GM18520 (cell line): Measurements from ENCODE around the gene ATP6V0A1.
A peak's percentile ranks its signal among the peaks of the same experiment; 100 is the strongest.
"Not testable (repeated sequence)": the region's sequence is repeated elsewhere in the genome, so short reads cannot be mapped to it uniquely, and the experiment has no call there.

Experiments
- ATAC-seq: cut with Tn5 transposase; IDR thresholded peaks from one replicate; pipeline ENCODE4 v1.9.1; 2021; ENCODE audit not compliant: unreplicated experiment

The ATP6V0A1 gene

DNA sequence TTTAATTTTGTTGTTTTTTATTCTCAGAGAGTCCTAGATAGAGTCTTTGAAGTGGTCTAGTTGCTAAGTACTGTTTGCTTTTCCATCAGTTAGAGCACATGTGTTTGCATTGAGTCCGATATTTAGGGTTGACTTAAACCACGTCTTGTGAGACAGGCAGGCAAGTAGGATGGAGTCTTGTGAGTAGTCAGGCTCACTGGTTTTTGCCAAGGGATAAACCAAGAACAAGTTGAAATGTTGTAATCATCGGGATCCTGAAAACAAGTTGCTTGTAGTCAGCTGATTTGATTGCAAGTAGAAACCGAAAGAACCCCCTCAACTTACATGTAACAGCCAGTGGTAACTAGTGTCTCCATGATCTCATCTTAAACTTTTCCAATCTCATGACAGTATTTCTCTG, 17.2 kb downstream of the ATP6V0A1 start:
- no peak for ATAC-seq

DNA sequence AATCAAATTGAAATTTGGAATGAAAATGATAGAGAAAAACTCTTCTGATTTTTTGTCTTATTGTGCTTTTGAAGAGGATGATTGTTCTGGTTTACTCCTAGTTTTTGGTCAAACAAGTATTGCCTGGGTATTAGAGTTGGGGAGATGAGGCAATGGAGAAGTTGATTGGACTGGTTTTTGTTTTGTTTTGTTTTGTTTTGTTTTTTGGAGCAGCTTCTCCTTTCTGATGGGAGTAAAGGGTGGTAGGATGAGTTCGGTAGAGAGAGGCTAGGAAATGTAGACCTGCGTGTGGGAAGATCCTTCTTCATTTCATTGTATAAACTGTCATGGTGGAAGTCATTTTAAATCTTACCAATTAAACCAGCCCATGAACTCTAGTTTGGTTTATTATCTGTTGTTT, 17.7 kb downstream of the ATP6V0A1 start:
- ATAC-seq: no peak

DNA sequence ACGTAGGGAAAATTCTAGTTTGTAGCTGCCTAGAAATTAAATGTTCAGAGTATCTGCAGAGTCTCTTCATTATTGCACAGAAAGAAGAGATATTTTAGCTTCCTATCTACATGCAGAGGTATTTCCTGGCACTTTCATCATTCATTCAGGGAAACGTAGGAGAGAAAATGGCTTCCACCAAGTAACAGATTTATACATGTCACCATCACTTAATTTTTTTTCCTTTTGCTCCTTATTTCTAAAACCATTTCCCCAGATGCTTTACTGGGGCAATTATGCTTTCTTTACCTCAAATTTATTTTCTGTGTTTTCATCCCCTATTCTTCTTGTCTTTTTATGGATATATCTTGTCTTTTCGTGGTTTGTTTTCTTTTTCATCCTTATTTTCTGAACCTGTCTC, 18.5 kb downstream of the ATP6V0A1 start:
- no peak for ATAC-seq

DNA sequence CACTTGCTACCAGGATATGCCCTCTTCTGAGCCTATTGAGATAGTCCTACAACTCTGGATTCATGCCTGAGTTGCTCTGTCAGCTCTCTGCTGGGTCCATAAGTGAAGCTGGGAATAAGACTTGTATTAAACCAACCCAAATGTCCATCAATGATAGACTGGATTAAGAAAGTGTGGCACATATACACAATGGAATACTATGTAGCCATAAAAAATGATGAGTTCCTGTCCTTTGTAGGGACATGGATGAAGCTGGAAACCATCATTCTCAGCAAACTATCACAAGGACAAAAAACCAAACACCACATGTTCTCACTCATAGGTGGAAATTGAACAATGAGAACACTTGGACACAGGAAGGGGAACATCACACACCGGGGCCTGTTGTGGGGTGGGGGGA, 19.1 kb downstream of the ATP6V0A1 start:
- ATAC-seq: not testable (repeated sequence)

DNA sequence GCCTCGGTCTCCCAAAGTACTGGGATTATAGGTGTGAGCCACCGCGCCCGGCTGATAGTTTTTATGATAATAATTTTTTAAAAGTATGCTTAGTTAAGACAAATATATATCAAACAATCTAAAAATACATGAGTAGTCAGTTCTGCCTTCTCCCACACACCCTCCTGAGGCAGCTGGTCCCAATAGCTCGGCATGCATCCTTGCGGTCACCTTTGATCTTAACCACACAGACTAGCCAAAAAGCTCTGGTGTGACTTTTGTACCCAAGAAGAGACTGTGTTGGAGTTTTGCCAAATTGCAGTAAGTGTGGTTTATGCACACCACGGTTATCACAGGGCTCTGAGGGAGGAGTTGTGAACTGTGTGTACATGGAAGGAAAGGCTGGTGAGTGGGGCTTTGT, 25.6 kb downstream of the ATP6V0A1 start:
- ATAC-seq: no peak

DNA sequence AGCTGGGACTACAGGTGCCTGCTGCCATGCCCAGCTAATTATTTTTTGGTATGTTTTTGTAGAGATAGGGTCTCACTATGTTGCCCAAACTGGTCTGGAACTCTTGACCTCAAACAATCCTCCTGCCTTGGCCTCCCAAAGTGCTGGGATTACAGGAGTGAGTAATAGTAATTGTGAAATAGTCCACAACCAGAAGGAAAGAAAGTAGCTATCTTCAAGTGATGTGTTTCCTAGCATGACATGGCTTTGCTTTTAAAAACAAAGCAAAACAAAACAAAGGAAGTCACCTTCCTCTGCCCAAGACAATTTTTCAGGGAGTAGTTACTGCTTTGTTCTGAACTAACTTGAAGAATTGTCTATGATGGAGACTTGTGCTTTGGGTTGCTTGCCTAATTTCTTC, 27.0 kb downstream of the ATP6V0A1 start:
- no peak for ATAC-seq

DNA sequence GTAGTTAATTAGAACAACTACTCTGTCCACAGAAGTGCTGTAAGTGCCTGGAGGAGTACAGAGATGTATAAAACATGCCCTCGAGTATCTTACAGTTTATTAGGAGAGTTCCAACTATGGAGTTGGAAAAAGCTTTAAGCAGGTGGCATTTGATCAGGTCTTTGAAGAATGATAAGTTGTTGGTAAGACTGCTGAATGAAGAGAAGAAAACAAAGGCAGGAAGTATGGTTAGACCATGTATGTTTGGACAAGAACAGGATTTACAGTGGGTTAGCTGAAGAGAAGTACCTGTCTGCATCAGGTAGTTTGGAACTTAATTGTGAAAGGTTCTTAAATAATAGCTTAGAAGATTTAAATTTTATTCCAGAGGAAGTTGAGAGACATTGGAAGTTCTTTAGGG, 29.4 kb downstream of the ATP6V0A1 start:
- ATAC-seq: no peak

DNA sequence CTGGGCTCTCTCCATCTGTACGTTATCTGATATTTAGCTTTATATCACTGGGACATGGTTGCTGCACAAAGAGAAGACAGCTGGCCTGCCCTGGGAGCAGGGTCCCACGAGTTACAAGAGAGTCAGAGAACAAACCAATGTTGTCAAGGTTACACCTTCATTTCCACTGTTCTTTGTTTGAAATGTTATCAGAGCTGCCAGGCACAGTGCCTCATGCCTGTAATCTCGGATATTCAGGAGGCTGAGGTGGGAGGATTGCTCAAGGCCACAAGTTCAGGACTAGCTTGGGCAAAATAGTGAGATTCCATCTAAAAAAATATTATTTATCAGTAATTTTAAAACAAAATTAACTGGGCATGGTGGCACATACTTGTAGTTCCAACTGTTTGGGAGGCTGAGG, 34.6 kb downstream of the ATP6V0A1 start:
- ATAC-seq: no peak

DNA sequence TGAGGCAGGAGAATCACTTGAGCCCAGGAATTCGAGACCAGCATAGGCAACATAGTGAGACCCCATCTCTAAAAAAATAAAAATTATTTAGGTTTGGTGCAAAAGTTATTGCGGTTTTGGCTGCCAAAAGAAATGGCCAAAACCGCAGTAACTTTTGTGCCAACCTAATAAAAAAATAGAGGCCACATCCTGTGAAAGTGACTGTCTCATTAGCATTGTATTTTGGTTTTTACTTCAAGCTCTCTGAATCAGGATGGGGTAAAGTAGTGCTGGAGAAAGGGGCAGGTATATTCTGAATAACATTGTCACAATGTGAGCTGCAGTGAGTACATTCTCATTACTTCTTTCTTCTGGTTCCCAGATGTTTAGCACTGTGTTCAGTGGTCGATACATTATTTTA, 36.0 kb downstream of the ATP6V0A1 start:
- no peak for ATAC-seq

DNA sequence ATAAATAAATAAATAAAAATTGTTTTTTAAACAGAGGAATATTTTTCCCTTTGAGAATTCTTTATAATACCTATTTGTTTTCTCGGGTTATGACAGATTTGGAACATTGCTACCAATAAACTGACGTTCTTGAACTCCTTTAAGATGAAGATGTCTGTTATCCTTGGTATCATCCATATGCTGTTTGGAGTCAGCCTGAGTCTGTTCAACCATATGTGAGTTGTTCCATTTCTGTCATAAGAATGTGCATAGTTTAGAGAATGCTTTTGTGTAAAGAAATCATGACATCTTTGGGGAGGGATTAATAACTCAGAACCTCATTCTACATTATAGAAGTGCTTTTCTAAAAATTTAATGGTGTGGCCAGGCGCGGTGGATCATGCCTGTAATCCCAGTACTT, 40.1 kb downstream of the ATP6V0A1 start:
- no peak for ATAC-seq

DNA sequence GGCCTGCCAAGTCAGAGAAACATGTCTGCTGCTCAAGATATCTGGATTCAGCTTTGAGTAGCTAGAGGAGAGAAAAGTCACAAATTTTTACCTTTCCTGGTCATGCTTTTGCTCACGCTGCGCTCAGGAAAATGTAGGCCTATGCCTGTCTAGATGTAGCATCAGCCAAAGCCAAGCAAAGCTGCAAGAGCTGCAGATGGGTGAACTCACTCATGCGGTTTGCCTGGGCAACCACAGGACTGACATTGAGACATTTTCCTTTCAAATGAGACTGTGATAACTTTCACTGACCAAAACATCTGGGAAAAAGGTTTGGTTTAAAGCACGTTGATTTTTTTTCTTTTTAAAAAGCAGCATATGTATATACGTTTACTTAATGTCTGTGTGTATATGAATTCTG, 43.4 kb downstream of the ATP6V0A1 start:
- ATAC-seq: no peak

DNA sequence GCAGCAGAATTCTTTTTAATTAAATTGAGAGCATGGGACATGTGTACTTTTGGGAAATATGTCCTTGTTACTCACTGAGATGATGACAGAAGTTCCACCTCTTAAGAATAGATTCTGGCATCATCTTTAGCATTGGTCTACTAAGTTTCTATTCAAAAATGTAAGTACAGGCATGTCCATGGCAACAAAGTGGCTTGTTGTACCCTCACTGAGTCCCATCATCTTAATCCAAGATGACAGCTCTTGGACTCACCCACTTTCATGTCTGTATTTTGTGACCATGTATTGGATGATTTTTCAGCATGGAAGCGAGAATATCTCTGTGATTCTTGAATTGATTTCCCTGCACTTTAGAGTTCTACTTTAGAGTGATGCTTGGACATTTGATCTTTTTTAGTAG, 44.2 kb downstream of the ATP6V0A1 start:
- ATAC-seq: no peak

DNA sequence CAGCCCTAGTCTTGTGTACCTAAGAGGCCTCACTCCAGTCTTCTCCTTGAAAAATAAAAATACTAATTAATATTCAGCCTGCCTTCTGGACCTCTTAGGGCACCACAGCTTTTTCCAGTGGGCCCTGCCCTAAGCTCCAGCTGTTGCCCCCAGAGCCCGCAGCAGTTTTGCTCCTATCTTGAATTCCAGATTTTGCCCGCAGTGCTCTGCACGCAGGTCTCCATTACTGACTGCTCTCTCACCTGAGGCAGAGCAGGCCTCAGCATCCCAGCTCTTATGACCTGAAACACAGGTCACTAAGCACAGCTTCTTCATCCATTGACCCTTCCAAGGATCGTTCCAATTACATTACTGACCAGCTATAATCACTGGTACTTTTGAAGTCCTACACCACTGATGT, 49.0 kb downstream of the ATP6V0A1 start:
- ATAC-seq: no peak

DNA sequence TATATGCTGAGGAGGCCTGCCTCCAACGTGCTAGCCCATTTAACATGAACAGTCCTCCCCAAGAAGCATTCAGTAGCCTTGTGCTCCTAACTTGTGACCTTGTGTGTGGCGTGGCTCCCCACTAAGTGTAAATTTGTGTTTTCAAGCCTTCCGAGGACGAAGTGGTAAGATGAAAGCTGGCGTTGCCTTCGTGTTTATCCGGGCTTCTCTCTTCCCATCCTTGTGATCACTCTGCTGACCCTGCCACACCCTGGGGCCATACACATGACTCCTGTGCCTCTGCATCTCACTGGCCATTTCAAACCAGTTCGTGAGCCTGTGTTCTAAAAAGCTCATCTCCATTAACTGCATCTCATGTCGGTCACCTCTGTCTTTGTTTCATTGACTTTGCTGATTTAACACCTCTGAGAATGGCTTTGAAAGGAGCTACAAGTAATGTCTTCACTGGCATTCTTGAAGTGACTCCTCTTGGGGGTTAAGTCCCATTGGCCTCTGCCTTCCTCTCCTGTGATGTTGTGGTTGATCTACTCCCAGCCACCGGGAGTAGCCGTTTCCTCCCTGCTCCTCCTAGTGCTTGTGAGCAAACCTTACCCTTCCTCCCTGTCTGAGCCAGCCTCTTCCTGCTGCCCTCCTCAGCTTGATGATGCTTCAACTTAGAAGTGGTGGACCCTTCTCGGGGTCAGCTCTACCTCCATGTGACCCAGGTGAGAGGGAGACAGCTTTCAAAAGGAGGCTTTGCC, 49.9 kb downstream of the ATP6V0A1 start:
- no peak for ATAC-seq

DNA sequence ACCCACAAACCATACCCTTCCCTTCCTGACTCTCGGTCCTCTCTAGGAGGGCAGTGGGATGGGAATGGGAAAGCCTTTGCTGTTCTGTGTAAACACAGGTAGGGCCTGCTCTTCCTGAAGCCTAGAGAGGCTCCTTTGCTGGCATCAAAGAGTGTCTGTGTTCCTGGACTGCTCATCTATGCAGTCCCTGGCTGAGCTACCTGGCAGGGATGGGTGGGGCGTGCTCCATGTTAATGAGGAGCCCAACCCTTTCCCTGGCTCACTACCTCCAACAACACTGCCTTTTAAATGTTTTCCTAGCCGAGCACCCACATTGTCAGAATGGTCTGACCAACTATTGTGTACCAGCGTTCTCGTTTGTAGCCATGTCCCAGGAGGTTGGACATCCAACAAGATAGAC, 50.7 kb downstream of the ATP6V0A1 start:
- no peak for ATAC-seq

DNA sequence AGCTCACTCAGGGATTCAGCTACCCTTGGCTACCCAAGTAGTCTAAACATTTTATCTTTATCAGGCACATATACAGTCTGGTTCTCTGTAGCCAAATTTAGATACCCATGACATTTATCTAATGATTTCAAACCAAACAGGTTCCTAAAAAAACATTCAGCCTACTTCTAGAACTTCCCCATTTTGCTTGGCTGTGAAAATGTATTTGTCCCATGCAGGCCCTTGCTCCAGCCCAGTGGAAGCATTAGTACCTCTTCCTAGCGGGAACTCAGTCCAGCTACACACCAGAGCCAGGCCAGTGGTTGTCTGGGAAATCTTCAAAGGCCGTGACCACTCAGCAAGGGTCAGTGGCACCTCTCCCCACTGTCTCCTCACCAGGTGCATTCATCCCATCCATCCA, 51.2 kb downstream of the ATP6V0A1 start:
- ATAC-seq: no peak

DNA sequence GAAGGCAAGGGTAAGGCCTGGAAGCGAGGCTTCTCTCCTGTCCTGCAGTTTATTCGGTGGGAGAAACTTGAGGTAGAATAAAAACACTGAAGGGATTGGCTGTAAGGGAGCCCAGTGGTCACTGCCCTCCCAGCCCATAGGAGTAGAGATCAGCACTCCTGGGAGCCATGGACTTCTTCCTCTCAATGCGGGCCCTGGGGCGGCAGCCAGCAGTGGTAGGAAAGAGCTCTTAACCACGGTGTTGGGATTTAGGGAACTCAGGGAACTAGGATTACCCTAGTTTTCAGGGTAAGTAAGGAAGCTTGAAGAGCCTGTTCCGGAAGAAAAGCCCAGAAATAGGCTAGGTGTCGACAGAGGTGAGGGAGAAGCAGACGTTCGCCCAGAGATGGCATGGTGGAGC, 53.6 kb downstream of the ATP6V0A1 start:
- no peak for ATAC-seq

DNA sequence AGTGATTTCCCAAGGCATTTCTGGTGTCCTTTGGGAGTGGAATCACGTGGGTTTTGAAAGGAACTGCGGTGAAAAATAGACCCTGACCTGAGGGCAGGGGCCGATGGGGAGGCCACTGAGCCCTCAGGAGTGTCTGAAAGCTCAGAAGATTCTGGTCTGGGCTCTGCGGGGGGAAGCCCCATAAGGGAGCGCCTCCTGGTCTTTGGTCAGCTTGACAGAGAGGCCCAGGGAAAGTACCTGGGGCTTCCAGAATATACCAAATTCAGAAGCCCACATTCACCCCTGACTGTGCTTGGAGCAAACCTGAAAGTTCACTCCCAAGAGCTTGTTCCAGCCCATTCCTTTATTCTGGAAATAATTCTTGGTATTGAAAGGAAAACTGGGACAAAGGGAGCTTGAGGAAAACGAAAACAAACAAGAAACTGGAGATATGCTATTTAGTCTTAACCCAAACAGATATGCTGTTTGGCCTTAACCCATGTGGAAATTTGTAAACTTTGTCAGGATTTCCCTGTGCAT, 54.1 kb downstream of the ATP6V0A1 start:
- ATAC-seq: peak; percentile 61

DNA sequence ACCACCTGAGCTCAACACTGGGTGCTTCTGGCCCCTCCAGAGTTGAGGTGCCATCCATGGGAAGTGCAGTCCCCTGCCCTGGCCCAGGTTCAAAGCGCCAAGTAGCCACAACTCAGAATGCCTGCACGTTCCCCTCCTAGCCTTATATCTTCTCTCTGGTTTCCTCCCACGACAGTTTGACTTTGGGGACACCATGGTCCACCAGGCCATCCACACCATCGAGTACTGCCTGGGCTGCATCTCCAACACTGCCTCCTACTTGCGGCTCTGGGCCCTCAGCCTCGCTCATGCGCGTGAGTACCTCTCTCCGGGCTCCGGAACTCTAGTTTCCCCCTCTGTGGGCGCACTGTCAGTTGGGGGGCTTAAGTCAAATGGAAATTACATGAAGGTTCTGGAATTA, 55.0 kb downstream of the ATP6V0A1 start:
- no peak for ATAC-seq

DNA sequence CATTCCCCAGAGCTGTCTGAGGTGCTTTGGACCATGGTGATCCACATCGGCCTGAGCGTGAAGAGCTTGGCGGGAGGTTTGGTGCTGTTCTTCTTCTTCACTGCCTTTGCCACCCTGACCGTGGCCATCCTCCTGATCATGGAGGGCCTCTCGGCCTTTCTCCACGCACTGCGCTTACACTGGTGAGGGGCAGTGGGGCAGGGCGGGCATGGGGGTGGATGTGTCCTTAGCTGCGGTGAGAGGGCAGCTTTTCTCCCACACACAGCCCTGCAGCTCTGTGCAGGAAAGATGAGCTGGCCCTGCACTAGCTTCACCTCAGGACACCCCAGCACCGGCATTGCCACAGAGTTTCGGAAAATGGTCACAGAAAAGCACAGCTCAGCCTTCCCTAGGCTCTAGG, 55.6 kb downstream of the ATP6V0A1 start:
- ATAC-seq: no peak

DNA sequence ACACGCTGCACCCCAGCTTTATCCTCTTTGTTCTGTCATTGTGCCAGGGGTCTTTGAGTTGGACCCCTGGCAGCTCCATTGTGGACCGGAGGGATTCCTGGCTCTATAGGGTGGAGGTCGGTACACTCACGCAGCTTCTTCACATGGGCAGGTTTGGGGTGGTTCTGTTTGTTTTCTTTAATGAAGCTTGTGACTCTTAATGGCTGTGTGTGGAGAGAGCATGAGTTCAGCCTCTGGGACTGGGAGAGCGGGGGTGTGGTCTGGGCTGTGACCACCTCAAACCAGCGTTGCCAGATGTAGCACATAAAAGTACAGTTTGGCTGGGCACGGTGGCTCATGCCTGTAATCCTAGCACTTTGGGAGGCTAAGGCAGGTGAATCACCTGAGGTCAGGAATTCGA, 56.2 kb downstream of the ATP6V0A1 start:
- ATAC-seq: no peak

DNA sequence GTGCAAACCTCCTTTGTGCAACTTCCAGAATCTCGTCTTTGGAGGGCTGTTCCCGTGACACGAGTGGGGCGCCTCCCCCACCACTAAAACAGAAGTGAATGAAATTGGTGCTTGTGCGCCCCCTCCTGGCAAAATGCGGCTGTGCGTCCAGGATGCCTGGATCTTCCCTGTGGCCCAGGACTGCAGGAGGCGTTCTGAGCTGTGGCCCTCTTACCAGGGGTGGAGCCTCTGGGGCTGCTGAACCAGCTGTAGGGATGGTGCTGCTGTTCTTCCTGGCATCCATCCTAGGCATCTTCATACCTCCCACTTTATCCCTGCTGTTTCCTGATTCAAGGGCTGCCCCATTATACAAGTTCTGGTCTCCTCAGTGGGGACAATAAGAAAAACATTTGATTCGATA, 58.8 kb downstream of the ATP6V0A1 start:
- no peak for ATAC-seq

DNA sequence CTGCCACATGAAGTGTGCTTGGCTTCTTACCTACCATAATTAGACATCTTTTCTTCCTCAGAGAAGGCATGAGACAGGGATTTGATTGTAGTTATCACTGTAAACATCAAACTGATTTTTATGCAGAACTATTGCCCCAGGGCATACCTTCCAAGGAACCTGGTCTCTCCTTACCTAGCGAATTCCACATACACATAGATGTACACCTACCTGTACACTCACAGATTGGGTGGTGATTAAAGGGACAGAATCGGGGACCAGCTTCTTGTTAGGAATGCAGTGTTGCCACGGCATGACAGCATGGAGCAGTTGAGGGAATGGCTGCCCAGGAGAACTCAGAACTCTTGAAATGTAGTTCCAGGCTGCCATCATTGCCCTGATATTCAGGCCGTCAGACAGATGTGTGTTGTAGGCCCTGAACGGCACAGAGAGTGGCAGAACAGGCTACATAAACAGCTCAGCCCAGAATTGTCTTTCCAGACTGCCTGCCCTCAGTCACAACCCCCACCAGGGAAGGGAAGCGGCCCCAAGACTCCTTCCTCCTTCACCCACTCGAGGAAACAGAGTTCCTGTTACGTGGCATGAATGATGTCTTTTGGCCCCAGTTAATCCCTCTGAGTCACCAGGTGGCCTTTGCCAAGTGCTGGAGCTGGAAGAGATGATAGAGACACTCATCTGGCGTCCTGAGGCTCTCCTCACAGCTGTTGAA, 59.5 kb downstream of the ATP6V0A1 start:
- ATAC-seq: no peak
